K562 (cell line): ENCODE data around the gene NEDD8. TPM values are rescaled to one million over a fixed set of nuclear protein-coding genes. Genes with fewer than 3 reads are reported as not detected.

Experiments
- CAMTA2 ChIP-seq: fragments of 250-450 bp; sonication (Bioruptor Pico); conservative IDR thresholded peaks from 2 replicates; pipeline ENCODE4 v1.5.1; 2022
- COPS2 ChIP-seq: fragments of 450-650 bp; conservative IDR thresholded peaks from 2 replicates; pipeline ENCODE4 v1.6.1; 2016; ENCODE audit warnings: mild to moderate bottlenecking, moderate library complexity
- HMG20A ChIP-seq: fragments of 450-650 bp; formaldehyde crosslinking; conservative IDR thresholded peaks from 2 replicates; pipeline ENCODE4 v1.4.0; 2020; ENCODE audit warnings: mild to moderate bottlenecking, mixed read lengths
- KAT7 ChIP-seq: sonication (generic); formaldehyde crosslinking; IDR thresholded peaks from 2 replicates; pipeline ENCODE4 v1.8.0; 2022; ENCODE audit warnings: missing genetic modification reagents, mild to moderate bottlenecking, borderline replicate concordance
- NR2C1 ChIP-seq, 2 experiments: fragments of 450-650 bp; IDR thresholded peaks; 2 replicates each; pipeline ENCODE4 v1.6.1; 2017; ENCODE audit warnings: mild to moderate bottlenecking in 2 of 2, antibody characterized with exemption in 1 of 2, inconsistent platforms in 1 of 2, missing compliant biosample characterization in 1 of 2, missing genetic modification characterization in 1 of 2
- POLR2AphosphoS2 ChIP-seq: IDR thresholded peaks from 2 replicates; pipeline ENCODE4 v1.6.1; 2012; ENCODE audit warnings: low read length, improper control_type of control experiment
- TFAM ChIP-seq: fragments of 250-450 bp; sonication (Bioruptor Pico); conservative IDR thresholded peaks from 2 replicates; pipeline ENCODE4 v1.5.0; 2021; ENCODE audit warnings: mild to moderate bottlenecking, moderate library complexity
- TRIM24 ChIP-seq, 2 experiments: fragments of 450-650 bp; IDR thresholded peaks; 2 replicates each; pipeline ENCODE4 v1.6.1; 2016
- ZNF3 ChIP-seq: fragments of 250-450 bp; sonication (Bioruptor Pico); IDR thresholded peaks from 2 replicates; pipeline ENCODE4 v1.5.0; 2021; ENCODE audit warnings: mild to moderate bottlenecking, moderate library complexity
- ZNF316 ChIP-seq: fragments of 450-650 bp; IDR thresholded peaks from 2 replicates; pipeline ENCODE4 v1.6.1; 2016
- polyA plus RNA-seq, 8 experiments: library from polyadenylated mRNA; depleted of rRNA in 4 of 8; stranded (reverse) in 5 of 8; unstranded in 3 of 8; fragments of >200 nt; fragmentation: Nextera tagmentation in 2 of 8; fragmentation: Illumina TruSeq in 1 of 8; extraction: Ambion mirVana in 2 of 8; extraction: Trizol in 1 of 8; gene quantifications; 2 replicates each; pipeline versions ENCODE4 v1.2.1 to v1.2.3, GENCODE V29; 2011 to 2014; ENCODE audit warnings: inconsistent platforms in 1 of 8, missing spikeins in 1 of 8
- total RNA-seq, 7 experiments: library from RNA; depleted of rRNA in 6 of 7; stranded (reverse); fragments of >200 nt in 6 of 7; fragmentation: Illumina TruSeq in 2 of 7; extraction: Trizol in 2 of 7; gene quantifications; 2 replicates each; pipeline versions ENCODE4 v1.2.1 to v1.2.3, GENCODE V29; 2011 to 2021; ENCODE audit warnings: low replicate concordance in 1 of 7
- TF ChIP-seq, protein P1 (sequence below): fragments of 200-600 bp; sonication (generic); IDR thresholded peaks from one replicate; pipeline ENCODE4 v1.6.1; 2012; ENCODE audit warnings: mild to moderate bottlenecking, low read depth, low read length, inconsistent platforms
- TF ChIP-seq, protein P2 (sequence below): IDR thresholded peaks from 3 replicates; pipeline ENCODE4 v1.6.1; 2011; ENCODE audit warnings: borderline replicate concordance, mild to moderate bottlenecking, moderate library complexity; ENCODE audit not compliant: insufficient read length; ENCODE audit errors: extremely low read depth
- TF ChIP-seq, protein P3 (sequence below): sonication (generic); formaldehyde crosslinking; IDR thresholded peaks from 2 replicates; pipeline ENCODE4 v1.8.0; 2022; ENCODE audit warnings: mild to moderate bottlenecking, missing genetic modification reagents

Gene NEDD8
- total and polyA plus RNA-seq, 9 of the 15 experiments (the other 6 are each of a cell fraction or from before 2014, with no cell fraction given), result 142 to 691 (median 260) TPM

DNA sequence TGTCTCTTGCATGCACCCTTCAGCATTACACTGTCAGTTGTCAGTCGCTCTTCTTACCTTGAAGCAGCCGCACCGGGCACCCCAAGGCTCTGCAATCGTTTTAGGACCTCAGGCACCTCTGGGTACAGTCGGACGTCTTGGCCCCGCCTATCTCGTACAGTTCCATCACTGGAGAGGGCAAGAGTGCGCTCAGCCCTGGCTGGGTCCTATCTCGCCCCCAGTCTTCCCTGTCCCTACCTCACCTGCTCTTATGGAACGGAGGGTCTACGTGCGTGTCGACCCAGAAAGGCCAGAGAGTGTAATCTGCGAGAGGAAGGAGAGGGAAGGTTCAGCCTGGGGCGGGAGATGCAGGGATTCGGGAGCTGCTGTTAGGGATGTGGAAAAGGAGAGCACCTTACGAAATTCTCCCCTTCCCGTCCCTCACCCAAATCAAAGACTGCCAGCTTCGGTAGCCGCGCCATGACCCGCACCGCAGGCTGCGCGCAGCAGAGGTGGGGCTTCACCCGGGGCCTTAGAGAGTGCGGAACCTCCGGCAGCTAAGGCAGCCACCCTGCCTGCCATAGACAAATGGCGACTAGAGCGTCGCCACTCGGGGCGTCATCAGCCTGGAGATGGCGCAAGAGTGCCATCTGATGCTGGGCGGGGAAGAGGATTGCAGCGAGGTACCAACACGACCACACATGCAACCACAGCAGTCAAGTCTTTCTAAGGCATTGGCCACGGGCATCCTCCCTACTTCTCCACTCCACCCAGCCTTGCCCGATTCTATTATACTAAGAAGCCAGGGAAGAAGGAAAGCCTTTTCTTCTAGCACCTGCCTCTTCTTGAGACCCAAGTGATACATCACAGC lies 16.4 kb downstream of the NEDD8 start, which contains the start of gene MDP1 (continued):
- TF ChIP-seq, protein P1, sequence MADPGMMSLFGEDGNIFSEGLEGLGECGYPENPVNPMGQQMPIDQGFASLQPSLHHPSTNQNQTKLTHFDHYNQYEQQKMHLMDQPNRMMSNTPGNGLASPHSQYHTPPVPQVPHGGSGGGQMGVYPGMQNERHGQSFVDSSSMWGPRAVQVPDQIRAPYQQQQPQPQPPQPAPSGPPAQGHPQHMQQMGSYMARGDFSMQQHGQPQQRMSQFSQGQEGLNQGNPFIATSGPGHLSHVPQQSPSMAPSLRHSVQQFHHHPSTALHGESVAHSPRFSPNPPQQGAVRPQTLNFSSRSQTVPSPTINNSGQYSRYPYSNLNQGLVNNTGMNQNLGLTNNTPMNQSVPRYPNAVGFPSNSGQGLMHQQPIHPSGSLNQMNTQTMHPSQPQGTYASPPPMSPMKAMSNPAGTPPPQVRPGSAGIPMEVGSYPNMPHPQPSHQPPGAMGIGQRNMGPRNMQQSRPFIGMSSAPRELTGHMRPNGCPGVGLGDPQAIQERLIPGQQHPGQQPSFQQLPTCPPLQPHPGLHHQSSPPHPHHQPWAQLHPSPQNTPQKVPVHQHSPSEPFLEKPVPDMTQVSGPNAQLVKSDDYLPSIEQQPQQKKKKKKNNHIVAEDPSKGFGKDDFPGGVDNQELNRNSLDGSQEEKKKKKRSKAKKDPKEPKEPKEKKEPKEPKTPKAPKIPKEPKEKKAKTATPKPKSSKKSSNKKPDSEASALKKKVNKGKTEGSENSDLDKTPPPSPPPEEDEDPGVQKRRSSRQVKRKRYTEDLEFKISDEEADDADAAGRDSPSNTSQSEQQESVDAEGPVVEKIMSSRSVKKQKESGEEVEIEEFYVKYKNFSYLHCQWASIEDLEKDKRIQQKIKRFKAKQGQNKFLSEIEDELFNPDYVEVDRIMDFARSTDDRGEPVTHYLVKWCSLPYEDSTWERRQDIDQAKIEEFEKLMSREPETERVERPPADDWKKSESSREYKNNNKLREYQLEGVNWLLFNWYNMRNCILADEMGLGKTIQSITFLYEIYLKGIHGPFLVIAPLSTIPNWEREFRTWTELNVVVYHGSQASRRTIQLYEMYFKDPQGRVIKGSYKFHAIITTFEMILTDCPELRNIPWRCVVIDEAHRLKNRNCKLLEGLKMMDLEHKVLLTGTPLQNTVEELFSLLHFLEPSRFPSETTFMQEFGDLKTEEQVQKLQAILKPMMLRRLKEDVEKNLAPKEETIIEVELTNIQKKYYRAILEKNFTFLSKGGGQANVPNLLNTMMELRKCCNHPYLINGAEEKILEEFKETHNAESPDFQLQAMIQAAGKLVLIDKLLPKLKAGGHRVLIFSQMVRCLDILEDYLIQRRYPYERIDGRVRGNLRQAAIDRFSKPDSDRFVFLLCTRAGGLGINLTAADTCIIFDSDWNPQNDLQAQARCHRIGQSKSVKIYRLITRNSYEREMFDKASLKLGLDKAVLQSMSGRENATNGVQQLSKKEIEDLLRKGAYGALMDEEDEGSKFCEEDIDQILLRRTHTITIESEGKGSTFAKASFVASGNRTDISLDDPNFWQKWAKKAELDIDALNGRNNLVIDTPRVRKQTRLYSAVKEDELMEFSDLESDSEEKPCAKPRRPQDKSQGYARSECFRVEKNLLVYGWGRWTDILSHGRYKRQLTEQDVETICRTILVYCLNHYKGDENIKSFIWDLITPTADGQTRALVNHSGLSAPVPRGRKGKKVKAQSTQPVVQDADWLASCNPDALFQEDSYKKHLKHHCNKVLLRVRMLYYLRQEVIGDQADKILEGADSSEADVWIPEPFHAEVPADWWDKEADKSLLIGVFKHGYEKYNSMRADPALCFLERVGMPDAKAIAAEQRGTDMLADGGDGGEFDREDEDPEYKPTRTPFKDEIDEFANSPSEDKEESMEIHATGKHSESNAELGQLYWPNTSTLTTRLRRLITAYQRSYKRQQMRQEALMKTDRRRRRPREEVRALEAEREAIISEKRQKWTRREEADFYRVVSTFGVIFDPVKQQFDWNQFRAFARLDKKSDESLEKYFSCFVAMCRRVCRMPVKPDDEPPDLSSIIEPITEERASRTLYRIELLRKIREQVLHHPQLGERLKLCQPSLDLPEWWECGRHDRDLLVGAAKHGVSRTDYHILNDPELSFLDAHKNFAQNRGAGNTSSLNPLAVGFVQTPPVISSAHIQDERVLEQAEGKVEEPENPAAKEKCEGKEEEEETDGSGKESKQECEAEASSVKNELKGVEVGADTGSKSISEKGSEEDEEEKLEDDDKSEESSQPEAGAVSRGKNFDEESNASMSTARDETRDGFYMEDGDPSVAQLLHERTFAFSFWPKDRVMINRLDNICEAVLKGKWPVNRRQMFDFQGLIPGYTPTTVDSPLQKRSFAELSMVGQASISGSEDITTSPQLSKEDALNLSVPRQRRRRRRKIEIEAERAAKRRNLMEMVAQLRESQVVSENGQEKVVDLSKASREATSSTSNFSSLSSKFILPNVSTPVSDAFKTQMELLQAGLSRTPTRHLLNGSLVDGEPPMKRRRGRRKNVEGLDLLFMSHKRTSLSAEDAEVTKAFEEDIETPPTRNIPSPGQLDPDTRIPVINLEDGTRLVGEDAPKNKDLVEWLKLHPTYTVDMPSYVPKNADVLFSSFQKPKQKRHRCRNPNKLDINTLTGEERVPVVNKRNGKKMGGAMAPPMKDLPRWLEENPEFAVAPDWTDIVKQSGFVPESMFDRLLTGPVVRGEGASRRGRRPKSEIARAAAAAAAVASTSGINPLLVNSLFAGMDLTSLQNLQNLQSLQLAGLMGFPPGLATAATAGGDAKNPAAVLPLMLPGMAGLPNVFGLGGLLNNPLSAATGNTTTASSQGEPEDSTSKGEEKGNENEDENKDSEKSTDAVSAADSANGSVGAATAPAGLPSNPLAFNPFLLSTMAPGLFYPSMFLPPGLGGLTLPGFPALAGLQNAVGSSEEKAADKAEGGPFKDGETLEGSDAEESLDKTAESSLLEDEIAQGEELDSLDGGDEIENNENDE, result no peak
- TF ChIP-seq, protein P2, sequence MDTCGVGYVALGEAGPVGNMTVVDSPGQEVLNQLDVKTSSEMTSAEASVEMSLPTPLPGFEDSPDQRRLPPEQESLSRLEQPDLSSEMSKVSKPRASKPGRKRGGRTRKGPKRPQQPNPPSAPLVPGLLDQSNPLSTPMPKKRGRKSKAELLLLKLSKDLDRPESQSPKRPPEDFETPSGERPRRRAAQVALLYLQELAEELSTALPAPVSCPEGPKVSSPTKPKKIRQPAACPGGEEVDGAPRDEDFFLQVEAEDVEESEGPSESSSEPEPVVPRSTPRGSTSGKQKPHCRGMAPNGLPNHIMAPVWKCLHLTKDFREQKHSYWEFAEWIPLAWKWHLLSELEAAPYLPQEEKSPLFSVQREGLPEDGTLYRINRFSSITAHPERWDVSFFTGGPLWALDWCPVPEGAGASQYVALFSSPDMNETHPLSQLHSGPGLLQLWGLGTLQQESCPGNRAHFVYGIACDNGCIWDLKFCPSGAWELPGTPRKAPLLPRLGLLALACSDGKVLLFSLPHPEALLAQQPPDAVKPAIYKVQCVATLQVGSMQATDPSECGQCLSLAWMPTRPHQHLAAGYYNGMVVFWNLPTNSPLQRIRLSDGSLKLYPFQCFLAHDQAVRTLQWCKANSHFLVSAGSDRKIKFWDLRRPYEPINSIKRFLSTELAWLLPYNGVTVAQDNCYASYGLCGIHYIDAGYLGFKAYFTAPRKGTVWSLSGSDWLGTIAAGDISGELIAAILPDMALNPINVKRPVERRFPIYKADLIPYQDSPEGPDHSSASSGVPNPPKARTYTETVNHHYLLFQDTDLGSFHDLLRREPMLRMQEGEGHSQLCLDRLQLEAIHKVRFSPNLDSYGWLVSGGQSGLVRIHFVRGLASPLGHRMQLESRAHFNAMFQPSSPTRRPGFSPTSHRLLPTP, result no peak
- TF ChIP-seq KAT7 (CRISPR knock-in tag) (no peak), COPS2 (no peak), TRIM24 (IDR thresholded peaks at IDR 0.05) (no peak), NR2C1 (IDR thresholded peaks at IDR 0.05) (no peak), NR2C1 (tag; IDR thresholded peaks at IDR 0.05) (no peak), TFAM (CRISPR knock-in tag) (no peak), ZNF316 (no peak), POLR2AphosphoS2 (peak; percentile 92), HMG20A (CRISPR knock-in tag) (no peak), ZNF3 (CRISPR knock-in tag) (no peak), CAMTA2 (CRISPR knock-in tag) (0 out of 2 replicates have a peak, but pooled peaks have one; percentile 12)
- TF ChIP-seq, protein P3, sequence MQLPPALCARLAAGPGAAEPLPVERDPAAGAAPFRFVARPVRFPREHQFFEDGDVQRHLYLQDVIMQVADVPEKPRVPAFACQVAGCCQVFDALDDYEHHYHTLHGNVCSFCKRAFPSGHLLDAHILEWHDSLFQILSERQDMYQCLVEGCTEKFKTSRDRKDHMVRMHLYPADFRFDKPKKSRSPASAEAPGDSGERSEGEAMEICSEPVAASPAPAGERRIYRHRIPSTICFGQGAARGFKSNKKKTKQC, result peak; percentile 51; the same call in 1 of the 2 replicates
